Trophoblast cell (in vitro differentiated cells and primary cell): ENCODE results near the gene ENTREP3.
A peak's percentile ranks its signal among the peaks of the same experiment; 100 is the strongest.

Experiments
- DNase-seq, 2 donors: peaks; one replicate each; pipeline ENCODE4 v3.0.0-alpha.2; 2016
- H2AFZ ChIP-seq: 2 replicates; pipeline ENCODE4 v1.6.1; 2013; ENCODE audit warnings: low read length, moderate library complexity, mild to moderate bottlenecking; ENCODE audit not compliant: insufficient read depth, poor library complexity
- H2AK5ac ChIP-seq: 2 replicates; pipeline ENCODE4 v1.6.1; 2013; ENCODE audit warnings: mild to moderate bottlenecking, low read length
- H2BK120ac ChIP-seq: 2 replicates; pipeline ENCODE4 v1.6.1; 2013; ENCODE audit warnings: low read length, mild to moderate bottlenecking, moderate library complexity; ENCODE audit not compliant: insufficient read depth, poor library complexity
- H2BK12ac ChIP-seq: 2 replicates; pipeline ENCODE4 v1.6.1; 2013; ENCODE audit warnings: mild to moderate bottlenecking, low read length, moderate library complexity
- H2BK5ac ChIP-seq: 2 replicates; pipeline ENCODE4 v1.6.1; 2013; ENCODE audit warnings: low read length, low read depth, moderate library complexity, mild to moderate bottlenecking; ENCODE audit not compliant: poor library complexity
- H3K14ac ChIP-seq: 2 replicates; pipeline ENCODE4 v1.6.1; 2013; ENCODE audit warnings: mild to moderate bottlenecking, low read length
- H3K18ac ChIP-seq: 2 replicates; pipeline ENCODE4 v1.6.1; 2013; ENCODE audit warnings: mild to moderate bottlenecking, low read length
- H3K23ac ChIP-seq: 2 replicates; pipeline ENCODE4 v1.6.1; 2013; ENCODE audit warnings: low read length
- H3K27ac ChIP-seq: 2 replicates; pipeline ENCODE4 v1.5.1; 2013; ENCODE audit warnings: low read depth, mild to moderate bottlenecking, inconsistent platforms, low read length, moderate library complexity
- H3K27me3 ChIP-seq: 2 replicates; pipeline ENCODE4 v1.6.1; 2013; ENCODE audit warnings: inconsistent platforms, mild to moderate bottlenecking, low read length, moderate library complexity; ENCODE audit not compliant: insufficient read depth
- H3K36me3 ChIP-seq, 2 experiments: 1 replicate in 1 of 2; 2 replicates in 1 of 2; pipeline ENCODE4 v1.6.1; 2013; ENCODE audit warnings: low read length in 2 of 2, mild to moderate bottlenecking in 2 of 2, moderate library complexity in 1 of 2; ENCODE audit not compliant: insufficient read depth in 2 of 2, control insufficient read depth in 1 of 2
- H3K4ac ChIP-seq: 2 replicates; pipeline ENCODE4 v1.6.1; 2013; ENCODE audit warnings: low read depth, mild to moderate bottlenecking, low read length, moderate library complexity
- H3K4me1 ChIP-seq, 2 experiments: 1 replicate in 1 of 2; 2 replicates in 1 of 2; pipeline ENCODE4 v1.6.1; 2013; ENCODE audit warnings: low read length in 2 of 2, mild to moderate bottlenecking in 2 of 2, moderate library complexity in 1 of 2; ENCODE audit not compliant: insufficient read depth in 2 of 2, control insufficient read depth in 1 of 2
- H3K4me2 ChIP-seq: 2 replicates; pipeline ENCODE4 v1.6.1; 2013; ENCODE audit warnings: inconsistent platforms, mild to moderate bottlenecking, low read length, moderate library complexity
- H3K4me3 ChIP-seq: 2 replicates; pipeline ENCODE4 v1.5.1; 2013; ENCODE audit warnings: mild to moderate bottlenecking, low read depth, low read length, inconsistent platforms
- H3K79me1 ChIP-seq: one replicate; pipeline ENCODE4 v1.6.1; 2013; ENCODE audit warnings: low read length
- H3K79me2 ChIP-seq: 2 replicates; pipeline ENCODE4 v1.6.1; 2013; ENCODE audit warnings: low read length, mild to moderate bottlenecking; ENCODE audit not compliant: control insufficient read depth, insufficient read depth, poor library complexity
- H3K9ac ChIP-seq: 2 replicates; pipeline ENCODE4 v1.6.1; 2013; ENCODE audit warnings: mild to moderate bottlenecking, low read length
- H3K9me3 ChIP-seq: 2 replicates; pipeline ENCODE4 v1.6.1; 2013; ENCODE audit warnings: low read depth, mild to moderate bottlenecking, control low read depth, inconsistent platforms, low read length; ENCODE audit not compliant: insufficient read depth
- H4K12ac ChIP-seq: 2 replicates; pipeline ENCODE4 v1.6.1; 2013; ENCODE audit warnings: low read depth, mild to moderate bottlenecking, low read length, moderate library complexity
- H4K8ac ChIP-seq: 2 replicates; pipeline ENCODE4 v1.6.1; 2013; ENCODE audit warnings: low read depth, mild to moderate bottlenecking, low read length, moderate library complexity
- H4K91ac ChIP-seq: one replicate; pipeline ENCODE4 v1.6.1; 2013; ENCODE audit warnings: low read depth, mild to moderate bottlenecking, low read length, moderate library complexity
- WGBS: extraction: QIAGEN DNeasy Blood & Tissue Kit; methylation state at CpG from one replicate; pipeline ENCODE4 v1.1.7; 2013; ENCODE audit warnings: missing lambda C conversion rate; ENCODE audit not compliant: insufficient read length, insufficient coverage; ENCODE audit errors: extremely low coverage; 5-methylcytosine and 5-hydroxymethylcytosine counted together

The ENTREP3 gene

GRCh38 chr1:155277902-155278688, 22.8 kb upstream of the ENTREP3 start:
- WGBS, result no CpG with 5 or more reads among the region's 29 CpGs
- Histone ChIP-seq H3K14ac (no peak overlapping the region), H3K27me3 (no peaks in the 10 kb centered on the region), H3K79me2 (peaks cover 3% of the 10 kb centered on the region), H3K4me3 (peak overlapping the region; percentile 74), H2BK12ac (no peak overlapping the region), H2BK5ac (no peak overlapping the region), H3K4ac (no peak overlapping the region), H3K4me1 (peaks cover 13 to 15% of the 10 kb centered on the region in 2 experiments), H2AK5ac (no peak overlapping the region), H3K23ac (no peak overlapping the region), H4K12ac (no peak overlapping the region), H3K9ac (no peak overlapping the region), H3K4me2 (peak overlapping the region; percentile 72), H2AFZ (peak overlapping the region; percentile 38), H3K79me1 (peaks cover 8% of the 10 kb centered on the region), H3K18ac (no peak overlapping the region), H3K9me3 (peaks cover 1% of the 10 kb centered on the region), H4K8ac (peak overlapping the region; percentile 51), H4K91ac (no peak overlapping the region), H2BK120ac (no peak overlapping the region), H3K36me3 (peaks cover 2% of the 10 kb centered on the region in 2 experiments), H3K27ac (no peak overlapping the region)
- peak; percentile 29 to 49 for DNase-seq

- Histone ChIP-seq H3K18ac (no peak within 1 kb of the TSS), H3K4me2 (peak within 1 kb of the TSS; percentile 72), H4K12ac (peak within 1 kb of the TSS; percentile 8), H3K4me3 (peak within 1 kb of the TSS; percentile 74), H4K91ac (no peak within 1 kb of the TSS), H3K36me3 (peaks cover 0 to under 1% of the 10 kb centered on the region in 2 experiments), H3K27me3 (no peaks in the 10 kb centered on the region), H2BK12ac (no peak within 1 kb of the TSS), H3K9ac (no peak within 1 kb of the TSS), H2AK5ac (no peak within 1 kb of the TSS), H3K27ac (no peak within 1 kb of the TSS), H3K79me1 (peaks cover 13% of the 10 kb centered on the region), H2BK5ac (no peak within 1 kb of the TSS), H3K23ac (no peak within 1 kb of the TSS), H3K4ac (peak within 1 kb of the TSS; percentile 1), H3K79me2 (peaks cover 10% of the 10 kb centered on the region), H2BK120ac (no peak within 1 kb of the TSS), H3K4me1 (peaks cover 13 to 18% of the 10 kb centered on the region in 2 experiments), H3K9me3 (peaks cover 1% of the 10 kb centered on the region), H4K8ac (peak within 1 kb of the TSS; percentile 51), H3K14ac (no peak within 1 kb of the TSS), H2AFZ (peak within 1 kb of the TSS; percentile 38)
- no CpG with 5 or more reads among the region's 68 CpGs for WGBS
- DNase-seq, result peak; percentile 98 to 99
Measured at GRCh38 chr1:155277070-155277901, 22.0 kb upstream of the ENTREP3 start, which contains the start of gene HCN3. HCN3 (plus strand) TSS chr1:155277463; CDS start chr1:155277591, 128 bp downstream.

- peak within 1 kb of the TSS; percentile 90 for H3K4me2 ChIP-seq
- peak within 1 kb of the TSS; percentile 67 for H2BK120ac ChIP-seq
- peak within 1 kb of the TSS; percentile 70 for H3K18ac ChIP-seq
- peaks cover 15 to 22% of the 10 kb centered on the region in 2 experiments for H3K36me3 ChIP-seq
- peak; percentile 95 to 96 for DNase-seq
- H3K4me1 ChIP-seq, result peaks cover 13 to 18% of the 10 kb centered on the region in 2 experiments
- peak within 1 kb of the TSS; percentile 70 for H2BK5ac ChIP-seq
- peaks cover 10% of the 10 kb centered on the region for H3K79me2 ChIP-seq
- H4K12ac ChIP-seq, result peak within 1 kb of the TSS; percentile 83
- peak within 1 kb of the TSS; percentile 53 for H2AFZ ChIP-seq
- H4K91ac ChIP-seq, result peak within 1 kb of the TSS; percentile 79
- WGBS, result no CpG with 5 or more reads among the region's 61 CpGs
- H3K27ac ChIP-seq, result peak within 1 kb of the TSS; percentile 89
- peak within 1 kb of the TSS; percentile 89 for H3K4ac ChIP-seq
- no peak within 1 kb of the TSS for H2AK5ac ChIP-seq
- peaks cover 13% of the 10 kb centered on the region for H3K79me1 ChIP-seq
- H2BK12ac ChIP-seq, result no peak within 1 kb of the TSS
- H3K9ac ChIP-seq, result peak within 1 kb of the TSS; percentile 93
- H3K27me3 ChIP-seq, result no peaks in the 10 kb centered on the region
- H3K14ac ChIP-seq, result peak within 1 kb of the TSS; percentile 87
- peak within 1 kb of the TSS; percentile 52 for H3K23ac ChIP-seq
- peak within 1 kb of the TSS; percentile 83 for H4K8ac ChIP-seq
- H3K4me3 ChIP-seq, result peak within 1 kb of the TSS; percentile 89
- H3K9me3 ChIP-seq, result no peaks in the 10 kb centered on the region
Measured at GRCh38 chr1:155273343-155274245, 18.3 kb upstream of the ENTREP3 start, which contains the start of gene CLK2. CLK2 (minus strand) TSS chr1:155273504; CDS start chr1:155270977, 2,527 bp downstream.
